ENCODE data around the gene LRIT3. TPM values are rescaled to one million over a fixed set of nuclear protein-coding genes. Genes with fewer than 3 reads are reported as not detected.
A peak's percentile ranks its signal among the peaks of the same experiment; 100 is the strongest.

The LRIT3 gene
- total and polyA plus RNA-seq, 2 of the 13 experiments (the other 11 are each of a cell fraction or from before 2014, with no cell fraction given): 0.03 TPM; not detected in 1

DNA sequence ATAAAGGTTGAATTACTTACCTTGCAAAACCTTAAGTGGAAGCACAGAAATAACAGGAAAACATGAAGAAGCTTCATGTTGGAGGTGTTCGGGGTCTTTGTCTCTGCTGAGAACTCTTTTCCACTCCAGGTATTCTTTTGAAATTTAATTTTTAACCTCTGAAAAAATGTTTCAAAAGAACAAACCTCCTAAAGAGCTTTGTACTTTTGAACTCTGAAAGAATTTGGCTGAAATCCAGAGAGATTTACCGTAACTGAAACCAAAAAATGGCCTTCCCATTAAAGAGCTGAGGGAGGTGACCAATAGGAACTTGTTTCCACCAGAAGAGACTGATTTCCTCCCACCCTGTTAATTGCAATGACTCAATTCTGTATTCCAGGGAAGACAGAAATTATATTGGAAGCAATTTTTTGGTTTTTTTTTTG lies 46.0 kb upstream of the LRIT3 start, which contains the start of gene CFI (continued):
- TF ChIP-seq ZSCAN21 (CRISPR knock-in tag; IDR thresholded peaks at IDR 0.05; ENCODE audit: borderline replicate concordance): no peak
- no peak for TF ChIP-seq PHF8 (CRISPR knock-in tag; IDR thresholded peaks at IDR 0.05)
- peak in 1 of 2 experiments; percentile 38; a peak in 1 of 4 replicates for TF ChIP-seq POLR2A (IDR thresholded peaks at IDR 0.05; ENCODE audit: insufficient read depth in 1 of 2, low read depth in 2 of 2, low read length in 2 of 2)
- TF ChIP-seq, protein P1, sequence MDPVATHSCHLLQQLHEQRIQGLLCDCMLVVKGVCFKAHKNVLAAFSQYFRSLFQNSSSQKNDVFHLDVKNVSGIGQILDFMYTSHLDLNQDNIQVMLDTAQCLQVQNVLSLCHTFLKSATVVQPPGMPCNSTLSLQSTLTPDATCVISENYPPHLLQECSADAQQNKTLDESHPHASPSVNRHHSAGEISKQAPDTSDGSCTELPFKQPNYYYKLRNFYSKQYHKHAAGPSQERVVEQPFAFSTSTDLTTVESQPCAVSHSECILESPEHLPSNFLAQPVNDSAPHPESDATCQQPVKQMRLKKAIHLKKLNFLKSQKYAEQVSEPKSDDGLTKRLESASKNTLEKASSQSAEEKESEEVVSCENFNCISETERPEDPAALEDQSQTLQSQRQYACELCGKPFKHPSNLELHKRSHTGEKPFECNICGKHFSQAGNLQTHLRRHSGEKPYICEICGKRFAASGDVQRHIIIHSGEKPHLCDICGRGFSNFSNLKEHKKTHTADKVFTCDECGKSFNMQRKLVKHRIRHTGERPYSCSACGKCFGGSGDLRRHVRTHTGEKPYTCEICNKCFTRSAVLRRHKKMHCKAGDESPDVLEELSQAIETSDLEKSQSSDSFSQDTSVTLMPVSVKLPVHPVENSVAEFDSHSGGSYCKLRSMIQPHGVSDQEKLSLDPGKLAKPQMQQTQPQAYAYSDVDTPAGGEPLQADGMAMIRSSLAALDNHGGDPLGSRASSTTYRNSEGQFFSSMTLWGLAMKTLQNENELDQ (CRISPR knock-in tag; IDR thresholded peaks at IDR 0.05; ENCODE audit: borderline replicate concordance): no peak
- no peak for TF ChIP-seq ZNF10 (CRISPR knock-in tag; IDR thresholded peaks at IDR 0.05; ENCODE audit: borderline replicate concordance, low read depth)
- TF ChIP-seq ZNF256 (CRISPR knock-in tag; conservative IDR thresholded peaks at IDR 0.05): no peak
- TF ChIP-seq SAP130 (CRISPR knock-in tag; IDR thresholded peaks at IDR 0.05; ENCODE audit: low read depth): peak; percentile 52
- no peak for TF ChIP-seq HOXD1 (CRISPR knock-in tag; IDR thresholded peaks at IDR 0.05)
- TF ChIP-seq, protein P2, sequence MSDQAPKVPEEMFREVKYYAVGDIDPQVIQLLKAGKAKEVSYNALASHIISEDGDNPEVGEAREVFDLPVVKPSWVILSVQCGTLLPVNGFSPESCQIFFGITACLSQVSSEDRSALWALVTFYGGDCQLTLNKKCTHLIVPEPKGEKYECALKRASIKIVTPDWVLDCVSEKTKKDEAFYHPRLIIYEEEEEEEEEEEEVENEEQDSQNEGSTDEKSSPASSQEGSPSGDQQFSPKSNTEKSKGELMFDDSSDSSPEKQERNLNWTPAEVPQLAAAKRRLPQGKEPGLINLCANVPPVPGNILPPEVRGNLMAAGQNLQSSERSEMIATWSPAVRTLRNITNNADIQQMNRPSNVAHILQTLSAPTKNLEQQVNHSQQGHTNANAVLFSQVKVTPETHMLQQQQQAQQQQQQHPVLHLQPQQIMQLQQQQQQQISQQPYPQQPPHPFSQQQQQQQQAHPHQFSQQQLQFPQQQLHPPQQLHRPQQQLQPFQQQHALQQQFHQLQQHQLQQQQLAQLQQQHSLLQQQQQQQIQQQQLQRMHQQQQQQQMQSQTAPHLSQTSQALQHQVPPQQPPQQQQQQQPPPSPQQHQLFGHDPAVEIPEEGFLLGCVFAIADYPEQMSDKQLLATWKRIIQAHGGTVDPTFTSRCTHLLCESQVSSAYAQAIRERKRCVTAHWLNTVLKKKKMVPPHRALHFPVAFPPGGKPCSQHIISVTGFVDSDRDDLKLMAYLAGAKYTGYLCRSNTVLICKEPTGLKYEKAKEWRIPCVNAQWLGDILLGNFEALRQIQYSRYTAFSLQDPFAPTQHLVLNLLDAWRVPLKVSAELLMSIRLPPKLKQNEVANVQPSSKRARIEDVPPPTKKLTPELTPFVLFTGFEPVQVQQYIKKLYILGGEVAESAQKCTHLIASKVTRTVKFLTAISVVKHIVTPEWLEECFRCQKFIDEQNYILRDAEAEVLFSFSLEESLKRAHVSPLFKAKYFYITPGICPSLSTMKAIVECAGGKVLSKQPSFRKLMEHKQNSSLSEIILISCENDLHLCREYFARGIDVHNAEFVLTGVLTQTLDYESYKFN (CRISPR knock-in tag; conservative IDR thresholded peaks at IDR 0.05): peak; percentile 75
- no peak for TF ChIP-seq PCBP2 (optimal IDR thresholded peaks at IDR 0.05; ENCODE audit: low read depth, low read length, poor library complexity, severe bottlenecking)
- TF ChIP-seq, protein P3, sequence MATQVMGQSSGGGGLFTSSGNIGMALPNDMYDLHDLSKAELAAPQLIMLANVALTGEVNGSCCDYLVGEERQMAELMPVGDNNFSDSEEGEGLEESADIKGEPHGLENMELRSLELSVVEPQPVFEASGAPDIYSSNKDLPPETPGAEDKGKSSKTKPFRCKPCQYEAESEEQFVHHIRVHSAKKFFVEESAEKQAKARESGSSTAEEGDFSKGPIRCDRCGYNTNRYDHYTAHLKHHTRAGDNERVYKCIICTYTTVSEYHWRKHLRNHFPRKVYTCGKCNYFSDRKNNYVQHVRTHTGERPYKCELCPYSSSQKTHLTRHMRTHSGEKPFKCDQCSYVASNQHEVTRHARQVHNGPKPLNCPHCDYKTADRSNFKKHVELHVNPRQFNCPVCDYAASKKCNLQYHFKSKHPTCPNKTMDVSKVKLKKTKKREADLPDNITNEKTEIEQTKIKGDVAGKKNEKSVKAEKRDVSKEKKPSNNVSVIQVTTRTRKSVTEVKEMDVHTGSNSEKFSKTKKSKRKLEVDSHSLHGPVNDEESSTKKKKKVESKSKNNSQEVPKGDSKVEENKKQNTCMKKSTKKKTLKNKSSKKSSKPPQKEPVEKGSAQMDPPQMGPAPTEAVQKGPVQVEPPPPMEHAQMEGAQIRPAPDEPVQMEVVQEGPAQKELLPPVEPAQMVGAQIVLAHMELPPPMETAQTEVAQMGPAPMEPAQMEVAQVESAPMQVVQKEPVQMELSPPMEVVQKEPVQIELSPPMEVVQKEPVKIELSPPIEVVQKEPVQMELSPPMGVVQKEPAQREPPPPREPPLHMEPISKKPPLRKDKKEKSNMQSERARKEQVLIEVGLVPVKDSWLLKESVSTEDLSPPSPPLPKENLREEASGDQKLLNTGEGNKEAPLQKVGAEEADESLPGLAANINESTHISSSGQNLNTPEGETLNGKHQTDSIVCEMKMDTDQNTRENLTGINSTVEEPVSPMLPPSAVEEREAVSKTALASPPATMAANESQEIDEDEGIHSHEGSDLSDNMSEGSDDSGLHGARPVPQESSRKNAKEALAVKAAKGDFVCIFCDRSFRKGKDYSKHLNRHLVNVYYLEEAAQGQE (IDR thresholded peaks at IDR 0.05; ENCODE audit: borderline replicate concordance in 1 of 2, low read depth in 1 of 2, low read length in 2 of 2): 0 out of 4 replicates have a peak, but pooled peaks of 1 of the 2 experiments have one; percentile 30
- no peak for TF ChIP-seq REPIN1 (CRISPR knock-in tag; IDR thresholded peaks at IDR 0.05; ENCODE audit: borderline replicate concordance, low read depth)
- no peak for TF ChIP-seq HDAC1 (CRISPR knock-in tag; IDR thresholded peaks at IDR 0.05)
- no peak for TF ChIP-seq HNRNPLL (IDR thresholded peaks at IDR 0.05; ENCODE audit: low read depth, low read length, poor library complexity, severe bottlenecking)
- 0 out of 2 replicates have a peak, but pooled peaks have one; percentile 37 for TF ChIP-seq DNMT3B (CRISPR knock-in tag; conservative IDR thresholded peaks at IDR 0.05)
- TF ChIP-seq FOSL2 (CRISPR knock-in tag; IDR thresholded peaks at IDR 0.05): 0 out of 2 replicates have a peak, but pooled peaks have one; percentile 12
- TF ChIP-seq, protein P4, sequence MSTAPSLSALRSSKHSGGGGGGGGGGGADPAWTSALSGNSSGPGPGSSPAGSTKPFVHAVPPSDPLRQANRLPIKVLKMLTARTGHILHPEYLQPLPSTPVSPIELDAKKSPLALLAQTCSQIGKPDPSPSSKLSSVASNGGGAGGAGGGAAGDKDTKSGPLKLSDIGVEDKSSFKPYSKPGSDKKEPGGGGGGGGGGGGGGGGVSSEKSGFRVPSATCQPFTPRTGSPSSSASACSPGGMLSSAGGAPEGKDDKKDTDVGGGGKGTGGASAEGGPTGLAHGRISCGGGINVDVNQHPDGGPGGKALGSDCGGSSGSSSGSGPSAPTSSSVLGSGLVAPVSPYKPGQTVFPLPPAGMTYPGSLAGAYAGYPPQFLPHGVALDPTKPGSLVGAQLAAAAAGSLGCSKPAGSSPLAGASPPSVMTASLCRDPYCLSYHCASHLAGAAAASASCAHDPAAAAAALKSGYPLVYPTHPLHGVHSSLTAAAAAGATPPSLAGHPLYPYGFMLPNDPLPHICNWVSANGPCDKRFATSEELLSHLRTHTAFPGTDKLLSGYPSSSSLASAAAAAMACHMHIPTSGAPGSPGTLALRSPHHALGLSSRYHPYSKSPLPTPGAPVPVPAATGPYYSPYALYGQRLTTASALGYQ (CRISPR knock-in tag; IDR thresholded peaks at IDR 0.05): peak; percentile 22; the same call in 1 of the 2 replicates

Measured in HepG2 (cell line).